A549 (cell line): Measurements from ENCODE around the gene NFKBIE. TPM values are rescaled to one million over a fixed set of nuclear protein-coding genes. Genes with fewer than 3 reads are reported as not detected.

ENCODE experiments used
- ATAC-seq, 2 experiments: fragments of 200-7000 bp in 1 of 2; fragments of >200 bp in 1 of 2; cut with Nextera tagmentation in 1 of 2; cut with Tn5 transposase in 1 of 2; 3 replicates each; pipeline versions ENCODE4 v1.8.0 to v1.9.1; 2018 to 2020; ENCODE audit warnings: mild to moderate bottlenecking in 1 of 2, moderate library complexity in 1 of 2
- CTCF ChIA-PET: fragments of 300-600 bp; sonication (Branson Sonifier 250); formaldehyde crosslinking; extraction: SDS; loops from one replicate; lab custom pipeline; 2021; ENCODE audit warnings: antibody characterized with exemption, inconsistent platforms; lab: Yijun Ruan, JAX
- POLR2A ChIA-PET: fragments of 350-600 bp; formaldehyde crosslinking; extraction: SDS; loops from one replicate; lab custom pipeline; 2021; ENCODE audit warnings: antibody characterized with exemption, inconsistent platforms; lab: Yijun Ruan, JAX
- DNase-seq, 2 experiments: peaks; one replicate each; pipeline versions ENCODE4 v3.0.0 to v3.0.0-alpha.2; 2011 to 2016; ENCODE audit warnings: low read depth in 1 of 2, low spot score in 1 of 2
- FAIRE-seq: peaks from 2 replicates; lab custom pipeline; 2011; peaks lifted over from hg19 to GRCh38; lab: Jason Lieb, UNC
- H3K27ac ChIP-seq, 2 experiments: fragments of >200 bp; sonication (Bioruptor Twin); formaldehyde crosslinking; 3 replicates each; pipeline ENCODE4 v1.5.1; 2016 to 2017
- H3K4me1 ChIP-seq: fragments of >200 bp; sonication (Bioruptor Twin); formaldehyde crosslinking; 3 replicates; pipeline ENCODE4 v1.6.1; 2016
- H3K4me2 ChIP-seq: fragments of >200 bp; sonication (Bioruptor Twin); formaldehyde crosslinking; 3 replicates; pipeline ENCODE4 v1.6.1; 2016
- H3K4me3 ChIP-seq: fragments of >200 bp; sonication (Bioruptor Twin); formaldehyde crosslinking; 3 replicates; pipeline ENCODE4 v1.5.1; 2016
- H3K9me3 ChIP-seq: fragments of >200 bp; sonication (Bioruptor Twin); formaldehyde crosslinking; 3 replicates; pipeline ENCODE4 v1.6.1; 2016
- BHLHE40 ChIP-seq: IDR thresholded peaks from 2 replicates; pipeline ENCODE4 v1.6.1; 2012; ENCODE audit warnings: low read depth, low read length, inconsistent platforms
- CBX2 ChIP-seq: fragments of 200-600 bp; sonication (generic); IDR thresholded peaks from 2 replicates; pipeline ENCODE4 v1.6.1; 2016; ENCODE audit warnings: low read depth, mild to moderate bottlenecking, borderline replicate concordance
- CBX8 ChIP-seq: fragments of 200-600 bp; sonication (generic); IDR thresholded peaks from 2 replicates; pipeline ENCODE4 v1.6.1; 2016
- CHD2 ChIP-seq: fragments of 150-350 bp; IDR thresholded peaks from 2 replicates; pipeline ENCODE4 v1.6.1; 2014; ENCODE audit warnings: low read length; ENCODE audit not compliant: partially characterized antibody
- CHD4 ChIP-seq: fragments of 200-600 bp; sonication (generic); IDR thresholded peaks from 2 replicates; pipeline ENCODE4 v1.6.1; 2016; ENCODE audit warnings: antibody characterized with exemption, mild to moderate bottlenecking, borderline replicate concordance
- EP300 ChIP-seq, 2 experiments: fragments of >200 bp; sonication (Bioruptor Twin); formaldehyde crosslinking; IDR thresholded peaks; 2 replicates in 1 of 2; 3 replicates in 1 of 2; pipeline ENCODE4 v1.6.1; 2016 to 2017
- FOSL2 ChIP-seq, 2 experiments: fragments of 450-650 bp in 1 of 2; fragments of >200 bp in 1 of 2; sonication (Bioruptor Twin) in 1 of 2; formaldehyde crosslinking; IDR thresholded peaks; 2 replicates each; pipeline versions ENCODE4 v1.5.0 to v1.6.1; 2016 to 2020; ENCODE audit warnings: mild to moderate bottlenecking in 1 of 2, moderate library complexity in 1 of 2
- FOXS1 ChIP-seq: fragments of 250-450 bp; sonication (Bioruptor Pico); IDR thresholded peaks from 2 replicates; pipeline ENCODE4 v1.5.0; 2020; ENCODE audit warnings: mild to moderate bottlenecking, moderate library complexity
- HOXB5 ChIP-seq: fragments of 250-450 bp; sonication (Bioruptor Pico); IDR thresholded peaks from 2 replicates; pipeline ENCODE4 v1.5.0; 2020; ENCODE audit warnings: mild to moderate bottlenecking, moderate library complexity
- MAFK ChIP-seq: fragments of 450-650 bp; IDR thresholded peaks from 2 replicates; pipeline ENCODE4 v1.6.1; 2014; ENCODE audit not compliant: partially characterized antibody
- NPAS2 ChIP-seq: fragments of 250-450 bp; sonication (Bioruptor Pico); IDR thresholded peaks from 2 replicates; pipeline ENCODE4 v1.8.0; 2022; ENCODE audit warnings: mild to moderate bottlenecking, moderate library complexity, borderline replicate concordance
- POLR2AphosphoS2 ChIP-seq: conservative IDR thresholded peaks from 2 replicates; pipeline ENCODE4 v1.6.1; 2012; ENCODE audit warnings: low read length, improper control_type of control experiment, inconsistent platforms
- RAD21 ChIP-seq, 2 experiments: fragments of >200 bp in 1 of 2; sonication (Bioruptor Twin) in 1 of 2; formaldehyde crosslinking in 1 of 2; IDR thresholded peaks in 1 of 2; conservative IDR thresholded peaks in 1 of 2; 2 replicates in 1 of 2; 3 replicates in 1 of 2; pipeline ENCODE4 v1.6.1; 2012 to 2018; ENCODE audit warnings: inconsistent platforms in 1 of 2
- RARB ChIP-seq: fragments of 250-450 bp; sonication (Bioruptor Pico); IDR thresholded peaks from 2 replicates; pipeline ENCODE4 v1.8.0; 2021; ENCODE audit warnings: mild to moderate bottlenecking, moderate library complexity
- RFX5 ChIP-seq: fragments of 450-650 bp; IDR thresholded peaks from 2 replicates; pipeline ENCODE4 v1.7.1; 2014; ENCODE audit warnings: antibody characterized with exemption, mild to moderate bottlenecking, moderate library complexity
- RNF2 ChIP-seq: fragments of 200-600 bp; sonication (generic); IDR thresholded peaks from 2 replicates; pipeline ENCODE4 v1.6.1; 2016; ENCODE audit warnings: low read depth, mild to moderate bottlenecking, antibody characterized with exemption, moderate library complexity, borderline replicate concordance
- SMC3 ChIP-seq: fragments of >200 bp; sonication (Bioruptor Twin); formaldehyde crosslinking; IDR thresholded peaks from 3 replicates; pipeline ENCODE4 v1.6.1; 2018; ENCODE audit warnings: inconsistent platforms
- TFCP2L1 ChIP-seq: fragments of 250-450 bp; sonication (Bioruptor Pico); IDR thresholded peaks from 2 replicates; pipeline ENCODE4 v1.5.0; 2021; ENCODE audit warnings: mild to moderate bottlenecking
- ZC3H11A ChIP-seq: fragments of 450-650 bp; IDR thresholded peaks from 2 replicates; pipeline ENCODE4 v1.6.1; 2014; ENCODE audit warnings: antibody characterized with exemption, mild to moderate bottlenecking
- ZFP36 ChIP-seq: fragments of 450-650 bp; IDR thresholded peaks from 2 replicates; pipeline ENCODE4 v1.6.1; 2014; ENCODE audit warnings: borderline replicate concordance; ENCODE audit not compliant: partially characterized antibody
- WGBS: methylation state at CpG from one replicate; pipeline ENCODE4 v1.1.6; 2017; ENCODE audit errors: missing lambda C conversion rate; 5-methylcytosine and 5-hydroxymethylcytosine counted together
- polyA plus RNA-seq, 4 experiments: library from polyadenylated mRNA; depleted of rRNA in 3 of 4; stranded (reverse); fragments of >200 nt; fragmentation: RNase III in 1 of 4; extraction: RNeasy Plus Mini Kit Qiagen cat#74134 plus additional on column Dnase treatment in 1 of 4; gene quantifications; 2 replicates in 3 of 4; 3 replicates in 1 of 4; pipeline ENCODE4 v1.2.3, GENCODE V29; 2011 to 2017
- TF ChIP-seq, protein P1 (sequence below): IDR thresholded peaks from 2 replicates; pipeline ENCODE4 v1.6.1; 2012
- TF ChIP-seq, protein P2 (sequence below): IDR thresholded peaks from 2 replicates; pipeline ENCODE4 v1.6.1; 2012
- TF ChIP-seq, protein P3 (sequence below): fragments of 250-450 bp; sonication (Bioruptor Pico); IDR thresholded peaks from 2 replicates; pipeline ENCODE4 v1.5.0; 2021; ENCODE audit warnings: mild to moderate bottlenecking, moderate library complexity, borderline replicate concordance

Gene NFKBIE
- polyA plus RNA-seq, 2 of the 4 experiments (the other 2 are of a cell fraction), result 6.0 to 6.3 TPM

- no peak for TF ChIP-seq TFCP2L1 (CRISPR knock-in tag)
- no peak for TF ChIP-seq FOXS1 (CRISPR knock-in tag)
- no peak for TF ChIP-seq MAFK
Measured at GRCh38 chr6:44310241-44310640, 44.9 kb upstream of the NFKBIE start (continued).

- ChIA-PET POLR2A (no interaction called here), CTCF (interaction anchor here (0.9 to 1.0 kb wide), 2 partner anchors 42 to 166 kb away, joined by 3 to 4 read pairs; no protein-coding TSS in a partner anchor)
- peaks cover 7% of the 10 kb centered on the region; the same call in 2 of the 3 replicates for H3K4me1 ChIP-seq
- H3K4me3 ChIP-seq, result no peak overlapping the region
- TF ChIP-seq CHD4 (no peak), CBX8 (no peak), MAFK (no peak), BHLHE40 (no peak)
- TF ChIP-seq, protein P1, sequence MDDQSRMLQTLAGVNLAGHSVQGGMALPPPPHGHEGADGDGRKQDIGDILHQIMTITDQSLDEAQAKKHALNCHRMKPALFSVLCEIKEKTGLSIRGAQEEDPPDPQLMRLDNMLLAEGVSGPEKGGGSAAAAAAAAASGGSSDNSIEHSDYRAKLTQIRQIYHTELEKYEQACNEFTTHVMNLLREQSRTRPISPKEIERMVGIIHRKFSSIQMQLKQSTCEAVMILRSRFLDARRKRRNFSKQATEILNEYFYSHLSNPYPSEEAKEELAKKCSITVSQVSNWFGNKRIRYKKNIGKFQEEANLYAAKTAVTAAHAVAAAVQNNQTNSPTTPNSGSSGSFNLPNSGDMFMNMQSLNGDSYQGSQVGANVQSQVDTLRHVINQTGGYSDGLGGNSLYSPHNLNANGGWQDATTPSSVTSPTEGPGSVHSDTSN, result no peak
- TF ChIP-seq, protein P2, sequence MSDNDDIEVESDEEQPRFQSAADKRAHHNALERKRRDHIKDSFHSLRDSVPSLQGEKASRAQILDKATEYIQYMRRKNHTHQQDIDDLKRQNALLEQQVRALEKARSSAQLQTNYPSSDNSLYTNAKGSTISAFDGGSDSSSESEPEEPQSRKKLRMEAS, result no peak
- TF ChIP-seq, all 56 proteins: peak for 0
- ATAC-seq (no peak), DNase-seq (no peak), FAIRE-seq (no peak)
- Histone ChIP-seq H3K9me3 (no peaks in the 10 kb centered on the region), H3K27ac (no peak overlapping the region), H3K4me2 (no peak overlapping the region)
Measured at GRCh38 chr6:44309631-44310030, 44.3 kb upstream of the NFKBIE start.

DNA sequence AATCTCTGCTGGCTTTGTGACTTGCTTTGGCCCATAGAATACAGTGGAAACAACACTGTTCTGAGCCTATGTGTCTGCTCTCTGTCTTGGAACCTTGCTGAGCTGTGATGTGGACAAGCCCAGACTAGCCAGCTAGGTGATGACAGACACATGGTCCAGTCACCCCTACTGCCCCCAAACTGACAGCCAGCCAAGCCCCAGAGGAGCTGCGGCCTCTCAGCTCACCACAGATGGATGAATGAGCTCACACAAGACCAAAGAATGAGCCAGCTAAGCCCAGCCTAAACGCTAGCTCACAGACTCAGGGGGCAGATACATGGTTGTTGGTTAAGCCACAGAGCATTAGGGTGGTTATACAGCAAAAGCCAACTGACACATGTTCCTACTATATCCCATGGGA, 43.7 kb upstream of the NFKBIE start:
- no peak for DNase-seq
- FAIRE-seq, result no peak
- Histone ChIP-seq H3K4me1 (peaks cover 7% of the 10 kb centered on the region; the same call in 2 of the 3 replicates), H3K4me3 (no peak overlapping the region), H3K4me2 (no peak overlapping the region), H3K9me3 (no peaks in the 10 kb centered on the region), H3K27ac (no peak overlapping the region)
- CTCF ChIA-PET, result interaction anchor here (0.9 to 1.0 kb wide), 3 partner anchors 25 to 166 kb away, joined by 3 to 4 read pairs (median 4); no protein-coding TSS in a partner anchor
- no peak for ATAC-seq
- 95% methylated on average over 2 of the region's 2 CpGs for WGBS
- TF ChIP-seq NPAS2 (CRISPR knock-in tag), result no peak
- no peak for TF ChIP-seq ZC3H11A
- no peak for TF ChIP-seq MAFK
- TF ChIP-seq CHD2, result no peak
- no peak for TF ChIP-seq BHLHE40
- no peak for TF ChIP-seq FOSL2 (IDR thresholded peaks at IDR 0.05)
- TF ChIP-seq FOSL2 (CRISPR knock-in tag; IDR thresholded peaks at IDR 0.05), result no peak
- TF ChIP-seq RARB (CRISPR knock-in tag), result no peak
- no peak for TF ChIP-seq SMC3
- TF ChIP-seq RNF2, result no peak
- TF ChIP-seq EP300 (IDR thresholded peaks at IDR 0.05), result no peak
- TF ChIP-seq, protein P3, sequence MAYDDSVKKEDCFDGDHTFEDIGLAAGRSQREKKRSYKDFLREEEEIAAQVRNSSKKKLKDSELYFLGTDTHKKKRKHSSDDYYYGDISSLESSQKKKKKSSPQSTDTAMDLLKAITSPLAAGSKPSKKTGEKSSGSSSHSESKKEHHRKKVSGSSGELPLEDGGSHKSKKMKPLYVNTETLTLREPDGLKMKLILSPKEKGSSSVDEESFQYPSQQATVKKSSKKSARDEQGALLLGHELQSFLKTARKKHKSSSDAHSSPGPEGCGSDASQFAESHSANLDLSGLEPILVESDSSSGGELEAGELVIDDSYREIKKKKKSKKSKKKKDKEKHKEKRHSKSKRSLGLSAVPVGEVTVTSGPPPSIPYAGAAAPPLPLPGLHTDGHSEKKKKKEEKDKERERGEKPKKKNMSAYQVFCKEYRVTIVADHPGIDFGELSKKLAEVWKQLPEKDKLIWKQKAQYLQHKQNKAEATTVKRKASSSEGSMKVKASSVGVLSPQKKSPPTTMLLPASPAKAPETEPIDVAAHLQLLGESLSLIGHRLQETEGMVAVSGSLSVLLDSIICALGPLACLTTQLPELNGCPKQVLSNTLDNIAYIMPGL (CRISPR knock-in tag), result no peak
- no peak for TF ChIP-seq TFCP2L1 (CRISPR knock-in tag)
- no peak for TF ChIP-seq RFX5
- TF ChIP-seq CBX2, result no peak
- POLR2A ChIA-PET, result interaction anchor here (0.7 kb wide), 1 partner anchor 10 kb away, joined by 3 read pairs; no protein-coding TSS in a partner anchor

DNA sequence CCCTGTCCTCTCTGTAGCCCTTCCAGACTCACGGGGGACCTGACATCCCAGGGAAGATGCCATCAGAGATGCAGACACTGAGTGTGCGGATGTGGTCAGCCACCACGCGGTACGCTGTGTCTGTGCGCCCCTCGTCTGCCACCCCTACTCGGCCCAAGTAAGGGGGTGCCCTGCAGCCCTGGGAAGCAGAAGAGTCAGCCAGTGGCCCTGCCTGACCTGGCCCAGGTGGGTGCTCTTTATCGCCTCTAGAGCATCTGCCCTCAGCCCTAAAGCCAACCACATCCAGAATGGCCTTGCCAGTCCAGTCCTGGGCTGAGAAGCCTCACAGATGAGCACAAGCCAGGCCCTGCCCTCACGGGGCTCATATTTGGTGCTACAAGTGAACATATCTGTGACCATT, 41.9 kb upstream of the NFKBIE start:
- Histone ChIP-seq H3K27ac (no peak overlapping the region), H3K4me1 (peaks cover 4% of the 10 kb centered on the region; the same call in 2 of the 3 replicates), H3K4me2 (no peak overlapping the region), H3K9me3 (no peaks in the 10 kb centered on the region), H3K4me3 (no peak overlapping the region)
- TF ChIP-seq CHD2 (no peak), ZFP36 (no peak), CBX8 (no peak), HOXB5 (CRISPR knock-in tag) (no peak), SMC3 (no peak), RAD21 (conservative IDR thresholded peaks at IDR 0.05 in 1 of 2, IDR thresholded peaks at IDR 0.05 in 1 of 2) (no peak), POLR2AphosphoS2 (no peak)
- 93% methylated on average over 3 of the region's 10 CpGs for WGBS
- ChIA-PET POLR2A (no interaction called here), CTCF (interaction anchor here (1.0 to 3.2 kb wide), 3 partner anchors 11 to 40 kb away, joined by 3 to 23 read pairs (median 3); no protein-coding TSS in a partner anchor)
- DNase-seq (no peak), FAIRE-seq (no peak), ATAC-seq (no peak)
